Fibroblast of skin of abdomen (primary cell): ENCODE measurements around the gene CDK2.
"Not testable (repeated sequence)": the region's sequence is repeated elsewhere in the genome, so short reads cannot be mapped to it uniquely, and the experiment has no call there.

ENCODE experiments used
- DNase-seq: peaks from one replicate; pipeline ENCODE4 v3.0.0-alpha.2; 2013

Gene CDK2

GRCh38 chr12:55982319-55982936 is 15.8 kb downstream of the CDK2 start:
- DNase-seq: no peak

GRCh38 chr12:55983232-55983842 is 16.7 kb downstream of the CDK2 start:
- DNase-seq: no peak

GRCh38 chr12:55984861-55985260 is 18.2 kb downstream of the CDK2 start:
- DNase-seq: no peak

GRCh38 chr12:55985341-55985740 is 18.7 kb downstream of the CDK2 start:
- no peak for DNase-seq

GRCh38 chr12:55985976-55986375 is 19.3 kb downstream of the CDK2 start:
- not testable (repeated sequence) for DNase-seq

- DNase-seq: no peak
Measured at GRCh38 chr12:55991110-55991509, 24.5 kb downstream of the CDK2 start.

- DNase-seq: no peak
Measured at GRCh38 chr12:55993230-55993853, 26.7 kb downstream of the CDK2 start.

GRCh38 chr12:55995366-55995765 is 28.7 kb downstream of the CDK2 start:
- no peak for DNase-seq

GRCh38 chr12:55996201-55996714 is 29.6 kb downstream of the CDK2 start:
- peak; percentile 53 for DNase-seq

GRCh38 chr12:55996715-55997534 is 30.3 kb downstream of the CDK2 start, which contains the start of gene SUOX:
TSS of gene SUOX (plus strand) at chr12:55997276. CDS start at chr12:56002222, 4,946 bp downstream.
- peak; percentile 94 for DNase-seq

GRCh38 chr12:55997535-55997859 is 30.9 kb downstream of the CDK2 start:
- DNase-seq: no peak

GRCh38 chr12:55999522-55999921 is 32.9 kb downstream of the CDK2 start:
- not testable (repeated sequence) for DNase-seq

GRCh38 chr12:55999999-56000540 is 33.4 kb downstream of the CDK2 start:
- DNase-seq: not testable (repeated sequence)

- no peak for DNase-seq
Measured at GRCh38 chr12:56001487-56002100, 35.0 kb downstream of the CDK2 start.

GRCh38 chr12:56003376-56003775 is 36.7 kb downstream of the CDK2 start:
- DNase-seq: not testable (repeated sequence)

- DNase-seq: no peak
Measured at GRCh38 chr12:56004211-56004610, 37.6 kb downstream of the CDK2 start.

- DNase-seq: peak; percentile 6
Measured at GRCh38 chr12:56007564-56008559, 41.2 kb downstream of the CDK2 start.

GRCh38 chr12:56010111-56010570 is 43.5 kb downstream of the CDK2 start:
- DNase-seq: no peak

GRCh38 chr12:56011509-56012090 is 45.0 kb downstream of the CDK2 start:
- DNase-seq: no peak

- no peak for DNase-seq
Measured at GRCh38 chr12:56013482-56013881, 46.9 kb downstream of the CDK2 start.
